Stimulated activated CD4-positive, alpha-beta T cell treated with anti-CD3 and anti-CD28 coated beads, TNF-alpha, amount 100 ng/mL, for 48 hours (primary cell): Measurements from ENCODE around the gene MFSD8.
"Not testable (repeated sequence)": the region's sequence is repeated elsewhere in the genome, so short reads cannot be mapped to it uniquely, and the experiment has no call there.

ENCODE experiments used
- DNase-seq, 3 donors: peaks; one replicate each; pipeline ENCODE4 v3.0.0-alpha.2; 2020; ENCODE audit warnings: low read depth in 3 of 3

MFSD8 gene

GRCh38 chr4:127931836-127932235 is 33.1 kb downstream of the MFSD8 start:
- not testable (repeated sequence) for DNase-seq

GRCh38 chr4:127930175-127930574 is 34.8 kb downstream of the MFSD8 start:
- no peak for DNase-seq

GRCh38 chr4:127925720-127926119 is 39.3 kb downstream of the MFSD8 start:
- DNase-seq: not testable (repeated sequence)

GRCh38 chr4:127922226-127922625 is 42.7 kb downstream of the MFSD8 start:
- no peak for DNase-seq

GRCh38 chr4:127920521-127920920 is 44.5 kb downstream of the MFSD8 start:
- no peak for DNase-seq

- DNase-seq: no peak
Measured at GRCh38 chr4:127917151-127917550, 47.8 kb downstream of the MFSD8 start.

GRCh38 chr4:127916512-127916911 is 48.5 kb downstream of the MFSD8 start:
- no peak for DNase-seq

- DNase-seq: no peak
Measured at GRCh38 chr4:127905029-127905428, 59.9 kb downstream of the MFSD8 start.

- DNase-seq: not testable (repeated sequence)
Measured at GRCh38 chr4:127899682-127900081, 65.3 kb downstream of the MFSD8 start.

- DNase-seq: no peak
Measured at GRCh38 chr4:127896528-127896927, 68.4 kb downstream of the MFSD8 start.

- DNase-seq: no peak
Measured at GRCh38 chr4:127896069-127896468, 68.9 kb downstream of the MFSD8 start.

- no peak for DNase-seq
Measured at GRCh38 chr4:127889903-127890302, 75.1 kb downstream of the MFSD8 start.

GRCh38 chr4:127888559-127888958 is 76.4 kb downstream of the MFSD8 start:
- no peak for DNase-seq

- DNase-seq: no peak
Measured at GRCh38 chr4:127881563-127881864, 83.5 kb downstream of the MFSD8 start.

GRCh38 chr4:127880763-127881562 is 84.0 kb downstream of the MFSD8 start, which contains the start of gene PLK4:
Gene PLK4, plus strand, starts transcription at chr4:127880893. Its CDS starts 242 bp downstream, at chr4:127881135.
- peak; percentile 89 to 94 (median 92) for DNase-seq

- no peak for DNase-seq
Measured at GRCh38 chr4:127875791-127876190, 89.2 kb downstream of the MFSD8 start.

- DNase-seq: no peak
Measured at GRCh38 chr4:127870688-127871087, 94.3 kb downstream of the MFSD8 start.

GRCh38 chr4:127870281-127870680 is 94.7 kb downstream of the MFSD8 start:
- no peak for DNase-seq

- DNase-seq: no peak
Measured at GRCh38 chr4:127868196-127868595, 96.8 kb downstream of the MFSD8 start.
